Ascending aorta (tissue), 2 donors: ENCODE data around the gene NDUFA9. TPM values are rescaled to one million over a fixed set of nuclear protein-coding genes. Genes with fewer than 3 reads are reported as not detected.

Experiments used
- DNase-seq, 2 donors: peaks; one replicate each; pipeline ENCODE4 v3.0.0-alpha.2; 2019; ENCODE audit warnings: low spot score in 2 of 2
- H3K27ac ChIP-seq, 2 donors: fragments of 200-600 bp; sonication (generic); one replicate each; pipeline ENCODE4 v1.5.1; 2016 to 2017; ENCODE audit warnings: mild to moderate bottlenecking in 1 of 2
- H3K27me3 ChIP-seq: fragments of 200-600 bp; sonication (generic); one replicate; pipeline ENCODE4 v1.5.1; 2017
- H3K36me3 ChIP-seq, 2 donors: fragments of 200-600 bp; sonication (generic); one replicate each; pipeline ENCODE4 v1.5.1; 2016
- H3K4me1 ChIP-seq, 2 donors: fragments of 200-600 bp; sonication (generic); one replicate each; pipeline ENCODE4 v1.5.1; 2016 to 2017; ENCODE audit warnings: mild to moderate bottlenecking in 1 of 2
- H3K4me3 ChIP-seq, 2 donors: fragments of 200-600 bp; sonication (generic); one replicate each; pipeline ENCODE4 v1.5.1; 2016 to 2017; ENCODE audit warnings: mild to moderate bottlenecking in 1 of 2
- H3K9me3 ChIP-seq, 2 donors: fragments of 200-600 bp; sonication (generic); one replicate each; pipeline ENCODE4 v1.5.1; 2016
- CTCF ChIP-seq, 3 experiments: fragments of 200-600 bp in 2 of 3; fragments of 450-650 bp in 1 of 3; sonication (generic) in 2 of 3; IDR thresholded peaks; one replicate each; pipeline ENCODE4 v1.5.1; 2016 to 2019; ENCODE audit warnings: antibody characterized with exemption in 3 of 3, mild to moderate bottlenecking in 1 of 3, moderate library complexity in 1 of 3
- intact Hi-C: fragments of 100-400 bp; cut with DNase I; formaldehyde crosslinking; loops from one replicate; pipeline ENCODE4 v1.15.1; 2023
- total RNA-seq: library from RNA; depleted of rRNA; stranded (reverse); fragments of >200 nt; gene quantifications from one replicate; pipeline ENCODE4 v1.1.0, GENCODE V29; 2016

The NDUFA9 gene
- total RNA-seq, 1 donor from 2014 or later: 1.5 TPM

DNA sequence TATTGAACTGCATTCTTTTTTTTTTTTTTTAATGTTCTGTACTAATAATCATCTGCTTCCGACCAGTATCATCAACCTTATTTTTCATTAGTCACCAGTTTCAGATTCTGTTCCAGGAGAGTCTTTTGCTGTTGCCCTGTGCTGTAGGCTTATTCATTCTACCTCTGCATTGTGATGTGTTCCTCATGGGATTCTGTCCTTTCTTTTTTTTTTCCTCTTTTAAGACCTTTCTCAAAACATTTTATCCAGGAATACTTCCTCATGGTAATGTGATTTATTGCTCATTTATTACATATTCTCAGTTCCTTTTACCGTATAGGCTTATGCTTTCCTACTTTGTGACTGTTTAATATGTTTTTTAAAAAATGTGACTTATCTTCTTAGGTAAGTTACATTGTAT lies 4.8 kb downstream of the NDUFA9 start:
- H3K27ac ChIP-seq: no peak overlapping the region
- DNase-seq: no peak
- H3K9me3 ChIP-seq: no peaks in the 10 kb centered on the region
- H3K36me3 ChIP-seq: peaks cover 35 to 40% of the 10 kb centered on the region in 2 donors
- H3K4me3 ChIP-seq: no peak overlapping the region
- H3K4me1 ChIP-seq: peaks cover 8 to 12% of the 10 kb centered on the region in 2 donors
- intact Hi-C loops: no loop called here
- no peak for TF ChIP-seq CTCF (IDR thresholded peaks at IDR 0.05)
- no peaks in the 10 kb centered on the region for H3K27me3 ChIP-seq

DNA sequence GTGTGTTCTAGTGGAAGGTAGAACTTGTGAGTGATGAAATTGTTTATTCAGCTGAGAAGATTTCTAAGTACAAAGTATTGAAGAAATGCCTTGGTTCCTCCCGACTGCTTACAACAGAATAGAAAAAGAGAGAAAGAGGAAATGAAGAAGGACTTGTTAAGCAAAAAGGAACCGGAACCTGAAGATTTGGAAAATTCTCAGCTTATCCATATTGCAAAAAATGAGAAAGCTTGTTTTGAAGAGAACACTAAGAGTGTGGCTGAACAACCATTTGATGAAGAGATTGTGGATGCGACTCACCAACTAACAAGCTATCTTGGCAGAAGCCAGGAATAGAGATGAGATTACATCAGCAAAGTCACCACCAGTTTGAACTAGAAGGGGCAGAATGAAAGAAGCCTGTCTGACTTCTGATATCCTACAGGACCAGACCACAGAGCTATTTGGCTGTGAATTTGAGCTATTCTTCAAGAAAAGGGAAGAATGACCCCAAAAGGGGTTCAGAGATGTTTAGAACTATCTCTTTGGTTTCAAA lies 15.1 kb downstream of the NDUFA9 start:
- no peak for TF ChIP-seq CTCF (IDR thresholded peaks at IDR 0.05)
- H3K4me1 ChIP-seq: no peaks in the 10 kb centered on the region
- H3K27ac ChIP-seq: no peak overlapping the region
- no peak for DNase-seq
- no peaks in the 10 kb centered on the region for H3K27me3 ChIP-seq
- H3K9me3 ChIP-seq: no peaks in the 10 kb centered on the region
- intact Hi-C loops: no loop called here
- no peak overlapping the region for H3K4me3 ChIP-seq
- H3K36me3 ChIP-seq: peaks cover 73 to 100% of the 10 kb centered on the region in 2 donors

- Histone ChIP-seq H3K4me1 (no peaks in the 10 kb centered on the region), H3K27ac (no peak overlapping the region), H3K27me3 (no peaks in the 10 kb centered on the region), H3K9me3 (no peaks in the 10 kb centered on the region), H3K36me3 (peaks cover 73 to 100% of the 10 kb centered on the region in 2 donors), H3K4me3 (no peak overlapping the region)
- TF ChIP-seq CTCF (IDR thresholded peaks at IDR 0.05): no peak
- DNase-seq: no peak
- intact Hi-C loops: no loop called here
Observed at GRCh38 chr12:4665236-4665635, 16.3 kb downstream of the NDUFA9 start.

DNA sequence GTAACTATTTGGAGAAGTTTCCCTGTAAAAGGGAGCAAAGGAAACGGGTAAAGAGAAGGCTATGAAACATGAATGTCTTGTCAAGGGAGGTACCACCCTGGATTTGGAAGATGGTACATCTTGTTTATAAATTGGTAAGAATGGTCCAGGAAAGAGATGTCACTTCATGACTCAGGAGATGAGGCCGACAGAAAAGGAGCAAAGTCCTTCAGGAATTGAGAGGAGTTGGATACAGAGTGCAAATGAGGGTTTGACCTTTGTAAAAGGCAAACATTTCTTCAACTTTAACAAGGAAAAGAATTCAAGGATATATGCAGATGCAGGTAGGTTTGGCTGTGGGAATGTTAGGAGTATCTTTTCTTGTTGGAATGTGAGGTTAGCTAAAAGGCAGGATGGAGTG lies 30.8 kb downstream of the NDUFA9 start:
- Histone ChIP-seq H3K4me1 (no peaks in the 10 kb centered on the region), H3K27me3 (no peaks in the 10 kb centered on the region), H3K9me3 (no peaks in the 10 kb centered on the region), H3K36me3 (peaks cover 5 to 30% of the 10 kb centered on the region in 2 donors), H3K27ac (no peak overlapping the region), H3K4me3 (no peak overlapping the region)
- intact Hi-C loops: no loop called here
- DNase-seq: no peak
- no peak for TF ChIP-seq CTCF (IDR thresholded peaks at IDR 0.05)

DNA sequence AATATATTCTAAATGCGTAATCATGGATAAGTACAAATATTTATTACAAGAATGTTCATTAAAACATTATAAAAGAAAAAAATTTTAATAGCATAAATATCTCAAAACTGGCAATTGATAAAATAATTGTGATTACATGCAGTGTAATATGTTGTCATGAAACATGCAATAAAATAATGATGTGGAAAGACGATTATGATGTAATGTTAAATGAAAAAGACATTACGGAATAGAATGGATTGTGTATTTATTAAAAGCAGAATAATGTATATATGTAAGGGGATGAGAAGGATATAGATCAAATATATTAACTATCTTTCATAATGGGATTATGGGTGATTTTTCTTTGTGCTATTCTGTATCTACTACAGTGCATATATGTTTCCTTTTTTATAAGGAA lies 32.8 kb downstream of the NDUFA9 start:
- no peak for DNase-seq
- intact Hi-C loops: no loop called here
- H3K4me3 ChIP-seq: no peak overlapping the region
- no peak overlapping the region for H3K27ac ChIP-seq
- no peaks in the 10 kb centered on the region for H3K27me3 ChIP-seq
- H3K4me1 ChIP-seq: no peaks in the 10 kb centered on the region
- TF ChIP-seq CTCF (IDR thresholded peaks at IDR 0.05): no peak
- H3K9me3 ChIP-seq: no peaks in the 10 kb centered on the region
- peaks cover 19 to 50% of the 10 kb centered on the region in 2 donors for H3K36me3 ChIP-seq

GRCh38 chr12:4685317-4685716 lies 36.4 kb downstream of the NDUFA9 start:
- no peak overlapping the region for H3K27ac ChIP-seq
- no peaks in the 10 kb centered on the region for H3K4me1 ChIP-seq
- intact Hi-C loops: no loop called here
- H3K4me3 ChIP-seq: no peak overlapping the region
- H3K27me3 ChIP-seq: no peaks in the 10 kb centered on the region
- H3K9me3 ChIP-seq: no peaks in the 10 kb centered on the region
- no peak for TF ChIP-seq CTCF (IDR thresholded peaks at IDR 0.05)
- peaks cover 25 to 64% of the 10 kb centered on the region in 2 donors for H3K36me3 ChIP-seq
- DNase-seq: no peak
